ENCODE results near the gene PHKA2. TPM values are rescaled to one million over a fixed set of nuclear protein-coding genes. Genes with fewer than 3 reads are reported as not detected.

The PHKA2 gene
- total RNA-seq = 41.2 TPM
- long read RNA-seq, full-length matches to known transcripts = 19 of 49 reads
- long read RNA-seq, partial matches to known transcripts = 11 of 49 reads
- long read RNA-seq, other reads (novel, unspliced or antisense) = 19 of 49 reads

GRCh38 chrX:18983666-18984380, at the start of gene PHKA2:
TSS of gene PHKA2 (minus strand) at chrX:18984114. CDS start at chrX:18983932, 182 bp downstream.
- peak within 1 kb of the TSS; percentile 94 for H3K27ac ChIP-seq (replicated peaks)
- H3K9me3 ChIP-seq (replicated peaks) = no peaks in the 10 kb centered on the region
- no peaks in the 10 kb centered on the region for H3K36me3 ChIP-seq
- H3K4me3 ChIP-seq = peak within 1 kb of the TSS; percentile 85
- intact Hi-C loops (cut with micrococcal nuclease) = no loop called here
- peak; percentile 61 for DNase-seq
- no peak for TF ChIP-seq CTCF (IDR thresholded peaks at IDR 0.05; ENCODE audit: borderline replicate concordance)
- peaks cover 19% of the 10 kb centered on the region for H3K4me1 ChIP-seq
- H3K27me3 ChIP-seq (ENCODE audit: low read depth) = no peaks in the 10 kb centered on the region

- intact Hi-C loops (cut with micrococcal nuclease) = no loop called here
- no peak for TF ChIP-seq CTCF (IDR thresholded peaks at IDR 0.05; ENCODE audit: borderline replicate concordance)
- Histone ChIP-seq H3K36me3 (no peaks in the 10 kb centered on the region), H3K4me3 (no peak overlapping the region), H3K4me1 (no peaks in the 10 kb centered on the region), H3K27ac (replicated peaks) (no peak overlapping the region), H3K9me3 (replicated peaks) (no peaks in the 10 kb centered on the region), H3K27me3 (ENCODE audit: low read depth) (no peaks in the 10 kb centered on the region)
- no peak for DNase-seq
These were observed 46.9 kb upstream of the PHKA2 start for GRCh38 chrX:19030805-19031204.

- no peaks in the 10 kb centered on the region for H3K9me3 ChIP-seq (replicated peaks)
- H3K4me3 ChIP-seq = no peak overlapping the region
- H3K4me1 ChIP-seq = no peaks in the 10 kb centered on the region
- no peak for TF ChIP-seq CTCF (IDR thresholded peaks at IDR 0.05; ENCODE audit: borderline replicate concordance)
- H3K27me3 ChIP-seq (ENCODE audit: low read depth) = no peaks in the 10 kb centered on the region
- no peak overlapping the region for H3K27ac ChIP-seq (replicated peaks)
- intact Hi-C loops (cut with micrococcal nuclease) = no loop called here
- no peak for DNase-seq
- H3K36me3 ChIP-seq = no peaks in the 10 kb centered on the region
These were observed 44.6 kb upstream of the PHKA2 start for GRCh38 chrX:19028560-19028959.

- H3K27ac ChIP-seq (replicated peaks) = no peak overlapping the region
- no peak for DNase-seq
- intact Hi-C loops (cut with micrococcal nuclease) = no loop called here
- H3K9me3 ChIP-seq (replicated peaks) = no peaks in the 10 kb centered on the region
- H3K4me1 ChIP-seq = no peaks in the 10 kb centered on the region
- no peak overlapping the region for H3K4me3 ChIP-seq
- TF ChIP-seq CTCF (IDR thresholded peaks at IDR 0.05; ENCODE audit: borderline replicate concordance) = no peak
- H3K27me3 ChIP-seq (ENCODE audit: low read depth) = no peaks in the 10 kb centered on the region
- H3K36me3 ChIP-seq = no peaks in the 10 kb centered on the region
These were observed 40.5 kb upstream of the PHKA2 start for GRCh38 chrX:19024366-19024765.

- TF ChIP-seq CTCF (IDR thresholded peaks at IDR 0.05; ENCODE audit: borderline replicate concordance) = no peak
- no peak overlapping the region for H3K4me3 ChIP-seq
- no peaks in the 10 kb centered on the region for H3K36me3 ChIP-seq
- no peak overlapping the region for H3K27ac ChIP-seq (replicated peaks)
- H3K27me3 ChIP-seq (ENCODE audit: low read depth) = no peaks in the 10 kb centered on the region
- DNase-seq = no peak
- intact Hi-C loops (cut with micrococcal nuclease) = no loop called here
- H3K4me1 ChIP-seq = no peaks in the 10 kb centered on the region
- no peaks in the 10 kb centered on the region for H3K9me3 ChIP-seq (replicated peaks)
These were observed 36.1 kb upstream of the PHKA2 start for GRCh38 chrX:19019996-19020395.
